SIG-M5 treated with dmso at 0.1 percent for 504 hours (cell line): ENCODE data around the gene DNAH1.

Experiments used
- DNase-seq: peaks from one replicate; lab custom pipeline; 2025; ENCODE audit not compliant: unreplicated experiment; lab: John Stamatoyannopoulos, UW

The DNAH1 gene

DNA sequence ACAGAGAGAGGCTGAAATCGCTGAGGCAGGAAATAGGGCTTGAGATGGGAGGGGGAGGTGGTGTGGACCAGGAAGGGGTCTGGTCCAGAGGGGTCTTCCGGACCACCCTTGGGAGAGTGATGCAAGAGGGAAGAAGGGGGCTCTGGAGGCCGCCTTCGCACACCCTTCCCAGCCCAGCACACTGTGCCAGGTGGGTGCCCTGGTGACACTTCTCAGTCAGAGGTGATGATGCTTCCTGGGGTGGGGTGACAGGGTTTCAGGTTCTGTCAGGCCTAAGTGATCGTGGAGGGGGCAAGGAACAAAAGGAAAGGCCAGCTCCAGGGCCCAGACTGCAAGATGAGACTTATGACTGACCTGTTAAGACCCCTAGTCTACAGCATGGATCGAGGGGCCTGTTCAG is 116.1 kb downstream of the DNAH1 start:
- no peak for DNase-seq

DNA sequence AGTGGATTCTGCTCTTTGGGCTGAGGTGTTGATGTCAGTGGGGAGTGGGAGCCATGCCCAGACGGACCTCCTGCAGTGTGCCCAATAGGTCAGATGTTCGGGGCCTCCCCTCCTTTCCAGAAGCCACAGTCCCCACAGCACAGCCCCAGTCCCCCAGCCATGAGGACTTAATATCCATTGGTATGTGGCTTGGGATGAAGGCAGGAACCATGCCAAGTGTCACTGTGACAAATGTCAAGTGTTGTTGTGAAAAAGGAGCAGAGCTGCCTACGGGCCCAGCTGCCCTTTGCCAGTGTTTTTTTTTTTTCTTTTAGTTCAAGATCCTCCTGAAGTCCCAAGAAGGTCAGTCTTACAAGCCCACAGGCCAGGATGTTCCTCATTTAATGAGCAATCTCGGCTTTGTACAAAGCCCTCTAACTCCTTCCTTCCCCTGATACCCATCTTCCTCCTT is 116.6 kb downstream of the DNAH1 start:
- no peak for DNase-seq

DNA sequence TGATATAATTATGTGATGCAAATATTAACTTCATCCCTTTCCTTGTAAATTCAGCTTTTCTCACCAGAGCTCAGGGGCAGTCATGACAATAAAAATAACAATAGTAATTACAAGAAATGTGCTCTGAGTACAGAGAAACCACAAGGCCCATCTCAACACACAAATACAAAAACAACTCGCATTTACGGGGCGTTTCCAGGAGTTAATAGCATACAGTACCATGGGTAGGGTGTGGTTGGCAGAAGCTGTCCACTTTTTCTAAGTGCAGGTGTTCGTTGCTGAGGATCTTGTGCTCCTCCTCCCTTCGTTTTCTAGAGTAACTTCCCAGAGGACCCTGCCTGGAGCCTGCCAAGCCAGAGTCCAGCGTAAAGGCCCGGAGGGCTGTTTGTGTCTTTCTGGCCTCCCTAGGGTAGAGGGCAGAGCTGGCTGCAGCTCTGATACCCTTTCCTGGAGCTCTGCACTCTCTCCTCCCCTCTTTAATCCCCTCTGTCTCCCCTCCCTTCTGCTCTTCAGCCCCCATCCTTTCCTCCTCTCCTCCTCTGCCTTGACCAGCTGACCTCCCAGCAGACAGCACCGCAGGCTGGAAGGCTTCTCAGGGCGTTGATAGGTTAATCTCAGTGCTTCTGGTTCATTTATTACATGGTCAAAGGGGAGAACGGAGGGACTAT is 117.3 kb downstream of the DNAH1 start:
- DNase-seq, result no peak

DNA sequence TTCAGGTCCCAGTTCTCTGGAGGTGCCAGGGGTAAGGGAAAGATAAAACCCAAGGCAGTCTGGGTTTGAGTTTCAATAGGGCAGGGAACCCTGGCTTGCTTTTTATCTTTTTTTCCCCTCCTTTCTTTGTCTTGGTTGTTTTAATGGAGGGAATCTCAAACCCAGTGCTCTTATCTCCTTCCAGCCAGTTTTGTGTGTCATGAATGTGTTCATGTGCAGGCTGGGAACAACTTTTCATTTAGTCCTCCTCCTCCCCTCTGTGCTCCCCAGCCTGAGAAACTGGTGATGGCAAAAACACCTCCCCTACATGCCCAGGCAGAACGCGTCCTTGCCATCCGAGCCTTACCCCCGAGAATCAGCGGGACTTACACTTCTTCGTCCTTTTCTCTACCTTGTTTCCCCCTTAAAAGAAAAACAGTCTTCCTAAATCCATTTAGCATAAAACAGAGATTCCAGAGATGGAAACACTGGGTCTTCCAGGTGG is 117.9 kb downstream of the DNAH1 start:
- DNase-seq, result no peak

GRCh38 chr3:52434491-52435115 is 118.5 kb downstream of the DNAH1 start:
- DNase-seq, result no peak

- DNase-seq, result no peak
Measured at GRCh38 chr3:52435246-52436101, 119.4 kb downstream of the DNAH1 start.

DNA sequence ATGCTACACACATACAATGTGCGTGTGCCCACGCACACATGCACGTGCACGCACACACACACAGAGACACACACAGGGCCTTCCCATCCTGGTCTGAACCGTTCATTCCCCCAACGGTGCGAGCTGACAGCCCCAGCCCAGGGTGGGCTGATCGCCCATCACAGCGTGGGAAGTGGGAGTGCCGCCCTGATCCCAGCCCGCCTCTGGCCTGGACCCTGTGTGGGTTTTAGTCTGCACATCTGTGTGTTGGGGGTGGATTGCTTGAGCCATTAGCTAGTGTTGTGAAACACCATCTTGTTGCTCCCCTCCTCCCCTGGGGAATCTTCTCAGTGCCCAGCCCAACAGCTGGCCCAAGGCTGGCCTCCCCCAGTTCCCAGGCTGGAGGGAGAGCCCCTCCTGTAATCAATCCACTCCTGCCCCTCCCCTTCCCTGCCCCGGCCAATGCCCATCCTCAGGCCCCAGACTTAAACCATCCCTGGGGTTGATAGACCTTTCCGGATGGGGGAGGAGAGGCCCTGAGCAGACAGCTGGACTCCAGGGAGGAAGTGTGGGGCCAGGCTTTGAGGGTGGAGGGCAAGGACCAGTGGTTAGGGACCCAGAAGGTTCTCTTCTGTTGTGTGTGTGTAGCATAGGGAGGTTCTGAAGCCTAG is 120.5 kb downstream of the DNAH1 start:
- no peak for DNase-seq

DNA sequence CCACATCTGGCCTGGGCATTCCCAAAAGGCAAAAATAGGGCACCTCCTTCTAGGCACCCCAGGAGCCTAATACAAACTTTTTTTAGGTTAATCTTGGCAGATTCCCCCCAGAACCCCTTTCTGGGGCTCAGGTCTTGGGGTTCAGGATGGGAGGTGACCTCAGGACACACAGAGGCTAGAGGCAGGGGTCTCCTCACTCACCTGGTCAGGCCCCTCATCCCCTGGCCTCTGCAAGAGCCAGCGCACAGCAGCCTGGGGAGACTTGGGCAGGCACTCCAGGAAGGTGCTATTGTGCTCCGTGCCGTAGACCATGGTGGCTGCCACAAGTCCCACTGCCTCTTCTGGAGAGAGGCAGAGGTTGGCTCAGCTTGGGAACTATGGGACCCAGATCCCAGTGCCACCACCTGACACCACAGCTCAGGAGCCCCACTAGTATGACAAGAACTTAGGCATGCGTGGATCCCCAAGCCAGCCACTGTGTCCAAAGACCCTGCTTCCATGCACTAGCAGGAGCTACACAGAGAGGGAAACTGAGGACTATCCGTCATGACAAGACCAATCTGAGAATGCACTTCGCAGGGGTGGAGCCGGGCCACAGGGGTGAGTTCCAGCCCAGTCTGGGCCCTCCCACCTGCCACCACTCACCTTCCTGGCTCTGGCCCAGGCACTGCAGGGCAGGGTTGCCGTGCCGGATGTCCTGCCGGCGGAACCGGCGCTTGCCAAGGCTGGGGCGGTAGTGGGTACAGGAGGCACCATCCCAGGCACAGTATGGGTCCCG is 121.4 kb downstream of the DNAH1 start:
- DNase-seq, result no peak

DNA sequence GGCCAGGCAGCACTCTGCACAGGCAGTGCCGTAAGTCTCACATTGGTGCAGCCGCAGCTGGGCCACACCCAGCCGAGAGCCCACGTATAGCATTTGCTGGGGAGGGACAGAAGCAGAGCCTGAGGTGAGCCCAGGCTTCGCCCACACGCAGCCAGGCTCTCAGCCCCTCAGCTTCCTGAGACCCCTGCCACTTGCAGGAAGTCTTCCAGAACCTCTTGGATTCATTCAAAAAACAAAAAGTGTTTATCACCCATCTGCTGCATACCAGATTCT is 121.9 kb downstream of the DNAH1 start:
- no peak for DNase-seq

DNA sequence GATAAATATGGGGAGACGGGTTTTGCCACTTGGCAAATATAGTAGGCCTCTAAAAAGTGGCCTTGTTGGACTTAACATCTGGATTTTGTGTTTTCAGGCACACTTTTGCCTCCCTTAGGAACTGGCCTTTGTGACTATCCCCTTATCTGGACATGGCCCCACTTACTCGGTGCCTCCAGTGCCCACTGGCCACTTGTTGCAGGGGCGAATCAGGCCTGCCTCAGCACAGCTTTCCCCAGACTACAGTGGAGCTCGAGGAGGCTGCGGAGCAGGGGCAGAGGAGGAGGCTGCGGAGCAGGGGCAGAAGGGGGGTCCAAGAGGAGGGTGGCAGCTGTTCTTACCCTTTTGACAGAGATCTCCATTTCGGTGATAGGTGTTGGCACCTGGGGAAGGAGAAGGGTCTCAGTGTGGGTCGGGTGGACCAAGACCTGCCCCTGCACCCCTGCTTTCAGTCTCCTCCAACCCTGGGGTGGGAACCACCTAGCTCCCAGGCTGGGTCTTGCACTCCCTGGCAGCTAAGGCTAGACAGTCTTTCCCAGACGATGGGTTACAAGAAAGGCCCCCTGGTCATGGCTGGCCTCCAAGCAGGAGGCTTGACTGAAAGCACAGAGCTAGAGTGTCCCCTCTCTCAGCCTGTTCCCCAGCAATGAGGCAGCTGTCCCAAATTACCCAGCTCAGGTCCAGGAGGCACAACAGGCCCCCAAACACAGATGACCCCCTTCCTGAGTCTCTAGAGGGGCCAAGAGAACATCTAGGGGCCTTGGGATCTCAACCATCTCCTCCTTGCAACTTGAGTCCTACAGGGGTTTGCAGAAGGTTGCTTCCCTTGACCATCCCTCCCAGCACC is 122.7 kb downstream of the DNAH1 start:
- no peak for DNase-seq

GRCh38 chr3:52439426-52440248 is 123.5 kb downstream of the DNAH1 start:
- DNase-seq, result no peak

- no peak for DNase-seq
Measured at GRCh38 chr3:52440249-52440551, 124.1 kb downstream of the DNAH1 start.

GRCh38 chr3:52440671-52441070 is 124.6 kb downstream of the DNAH1 start:
- DNase-seq, result no peak

GRCh38 chr3:52441091-52441771 is 125.1 kb downstream of the DNAH1 start:
- DNase-seq, result no peak

GRCh38 chr3:52441772-52442332 is 125.7 kb downstream of the DNAH1 start:
- no peak for DNase-seq

DNA sequence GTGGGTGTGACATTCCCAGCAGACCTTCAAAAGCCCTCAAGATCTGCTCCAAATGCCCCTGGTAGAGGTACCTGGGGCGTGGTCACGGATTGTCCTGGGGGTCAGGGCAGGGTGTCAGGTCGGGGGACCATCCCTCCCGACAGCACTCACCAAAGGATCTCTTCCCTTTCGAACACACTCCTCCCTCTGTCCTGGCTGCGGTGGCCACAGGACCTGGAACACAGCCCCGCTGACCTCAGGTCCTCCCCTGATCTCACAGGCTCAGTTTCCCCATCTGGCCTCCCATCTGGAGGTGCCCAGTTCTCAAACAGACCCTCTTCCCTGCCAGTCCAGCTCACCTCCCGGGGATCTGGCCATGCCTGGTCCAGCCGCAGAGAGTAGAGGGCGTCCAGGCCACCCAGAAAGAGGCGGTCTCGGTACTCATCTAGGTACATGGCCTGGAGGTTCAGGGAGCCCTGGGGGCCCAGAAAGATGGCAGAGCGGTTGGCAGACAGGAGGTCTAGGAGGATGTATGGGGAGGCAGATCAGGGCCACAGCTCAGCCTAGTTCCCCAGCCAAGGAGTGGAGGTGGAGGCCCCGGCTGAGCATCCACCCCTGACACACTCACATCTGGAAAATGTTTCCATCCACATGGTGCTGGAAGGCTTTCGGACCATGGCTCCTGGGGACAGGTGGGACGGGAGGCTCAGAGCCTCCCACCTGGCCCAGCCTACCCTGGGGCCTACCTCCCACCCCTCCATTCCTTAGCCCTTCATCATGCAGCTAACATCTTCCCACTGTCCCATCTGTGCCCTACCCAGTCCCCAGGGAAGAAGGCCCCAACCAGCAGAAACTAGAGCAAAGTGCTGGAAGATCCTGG is 126.5 kb downstream of the DNAH1 start:
- DNase-seq, result no peak

DNA sequence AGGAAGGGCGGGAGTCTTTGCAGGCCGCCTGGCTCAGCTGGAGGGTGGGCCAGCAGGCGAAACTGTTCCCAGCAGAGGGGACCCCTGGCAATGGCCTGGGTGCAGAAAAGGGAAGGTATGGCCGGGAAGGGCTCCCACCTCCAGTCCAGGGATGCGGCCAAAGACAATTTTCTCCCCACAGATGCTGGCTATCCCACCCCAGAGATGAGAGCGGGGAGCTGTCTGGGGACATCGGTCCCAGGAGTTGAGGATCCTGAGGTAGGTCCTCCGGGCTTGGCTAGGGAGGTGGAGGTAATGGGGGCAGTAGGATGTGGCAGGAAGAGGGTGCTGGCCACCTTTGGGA is 127.1 kb downstream of the DNAH1 start:
- DNase-seq, result no peak
